IMR-90 (cell line): ENCODE data around the gene HDAC9. TPM values are rescaled to one million over a fixed set of nuclear protein-coding genes. Genes with fewer than 3 reads are reported as not detected.

Source experiments
- ATAC-seq: fragments of 200-7000 bp; cut with Tn5 transposase; 2 replicates; pipeline ENCODE4 v1.9.1; 2020; ENCODE audit warnings: low read depth, mild to moderate bottlenecking, moderate library complexity
- BruUV-seq: library from RNA; stranded (reverse); fragments of 400-500 nt; replicated peaks from 2 replicates; lab custom pipeline; 2021; lab: Mats Ljungman, UMichigan
- CTCF ChIA-PET: fragments of 300-600 bp; formaldehyde crosslinking; extraction: SDS; loops from one replicate; lab custom pipeline; 2021; ENCODE audit warnings: antibody characterized with exemption; lab: Yijun Ruan, JAX
- POLR2A ChIA-PET: fragments of 300-600 bp; sonication (Branson Sonifier 250); formaldehyde crosslinking; loops from one replicate; lab custom pipeline; 2022; ENCODE audit warnings: antibody characterized with exemption; ENCODE audit not compliant: unreplicated experiment; lab: Charles Lee
- DNase-seq: peaks from one replicate; pipeline ENCODE4 v3.0.0; 2013
- H2AFZ ChIP-seq: replicated peaks from 2 replicates; pipeline ENCODE3; 2013; ENCODE audit warnings: low read length, mild to moderate bottlenecking; ENCODE audit not compliant: poor library complexity
- H2AK5ac ChIP-seq: 2 replicates; pipeline ENCODE4 v1.6.1; 2013; ENCODE audit warnings: low read depth, low read length, inconsistent platforms
- H2AK9ac ChIP-seq: replicated peaks from 2 replicates; pipeline ENCODE3; 2013; ENCODE audit warnings: mild to moderate bottlenecking, low read depth, low read length, moderate library complexity; ENCODE audit not compliant: poor library complexity
- H2BK120ac ChIP-seq: 2 replicates; pipeline ENCODE4 v1.6.1; 2013; ENCODE audit warnings: low read depth, low read length, inconsistent platforms
- H2BK15ac ChIP-seq: 3 replicates; pipeline ENCODE4 v1.6.1; 2013; ENCODE audit warnings: low read depth, low read length, inconsistent platforms
- H2BK20ac ChIP-seq: 2 replicates; pipeline ENCODE4 v1.6.1; 2013; ENCODE audit warnings: low read depth, mild to moderate bottlenecking, inconsistent platforms, low read length, moderate library complexity
- H2BK5ac ChIP-seq: 2 replicates; pipeline ENCODE4 v1.6.1; 2013; ENCODE audit warnings: mild to moderate bottlenecking, low read depth, low read length, inconsistent platforms; ENCODE audit not compliant: poor library complexity, severe bottlenecking
- H3K14ac ChIP-seq: replicated peaks from 2 replicates; pipeline ENCODE4 v1.6.1; 2013; ENCODE audit warnings: low read depth, low read length, inconsistent platforms
- H3K18ac ChIP-seq: 2 replicates; pipeline ENCODE4 v1.6.1; 2013; ENCODE audit warnings: low read depth, low read length, control low read depth
- H3K23ac ChIP-seq: 2 replicates; pipeline ENCODE4 v1.6.1; 2013; ENCODE audit warnings: low read depth, low read length, inconsistent platforms
- H3K27ac ChIP-seq: 2 replicates; pipeline ENCODE4 v1.5.1; 2013; ENCODE audit warnings: mild to moderate bottlenecking, control low read depth, low read length; ENCODE audit not compliant: insufficient read depth
- H3K27me3 ChIP-seq: 2 replicates; pipeline ENCODE4 v1.6.1; 2013; ENCODE audit warnings: low read length; ENCODE audit not compliant: control insufficient read depth, insufficient read depth
- H3K36me3 ChIP-seq: 2 replicates; pipeline ENCODE4 v1.6.1; 2013; ENCODE audit warnings: low read length, mixed read lengths; ENCODE audit not compliant: control insufficient read depth, insufficient read depth
- H3K4ac ChIP-seq: 2 replicates; pipeline ENCODE4 v1.6.1; 2013; ENCODE audit warnings: low read depth, low read length, inconsistent platforms
- H3K4me1 ChIP-seq: 2 replicates; pipeline ENCODE4 v1.6.1; 2013; ENCODE audit warnings: low read length, mixed read lengths; ENCODE audit not compliant: control insufficient read depth, insufficient read depth
- H3K4me2 ChIP-seq: 2 replicates; pipeline ENCODE4 v1.6.1; 2013; ENCODE audit warnings: low read depth, mild to moderate bottlenecking, control low read depth, low read length, moderate library complexity
- H3K4me3 ChIP-seq: 2 replicates; pipeline ENCODE4 v1.5.1; 2013; ENCODE audit warnings: low read depth, mild to moderate bottlenecking, control low read depth, low read length, moderate library complexity; ENCODE audit not compliant: insufficient read depth
- H3K56ac ChIP-seq: 2 replicates; pipeline ENCODE4 v1.6.1; 2013; ENCODE audit warnings: low read length, inconsistent platforms; ENCODE audit not compliant: insufficient read depth; ENCODE audit errors: extremely low read depth
- H3K79me1 ChIP-seq, 2 experiments: 2 replicates each; pipeline ENCODE4 v1.6.1; 2013; ENCODE audit warnings: low read length in 2 of 2, inconsistent platforms in 1 of 2, low read depth in 1 of 2
- H3K9ac ChIP-seq: 2 replicates; pipeline ENCODE4 v1.6.1; 2013; ENCODE audit warnings: low read depth, low read length, control low read depth
- H3K9me1 ChIP-seq: 2 replicates; pipeline ENCODE4 v1.6.1; 2013; ENCODE audit warnings: low read length, inconsistent platforms; ENCODE audit not compliant: insufficient read depth
- H3K9me3 ChIP-seq: 2 replicates; pipeline ENCODE4 v1.6.1; 2013; ENCODE audit warnings: low read length; ENCODE audit not compliant: control insufficient read depth, insufficient read depth
- H4K20me1 ChIP-seq: 2 replicates; pipeline ENCODE4 v1.6.1; 2013; ENCODE audit warnings: low read length, inconsistent platforms; ENCODE audit not compliant: insufficient read depth
- H4K5ac ChIP-seq: 2 replicates; pipeline ENCODE4 v1.6.1; 2013; ENCODE audit warnings: mild to moderate bottlenecking, low read depth, low read length, control low read depth
- H4K8ac ChIP-seq, 2 experiments: 2 replicates each; pipeline ENCODE4 v1.6.1; 2013; ENCODE audit warnings: low read depth in 2 of 2, low read length in 2 of 2, control low read depth in 1 of 2, inconsistent platforms in 1 of 2
- H4K91ac ChIP-seq: 2 replicates; pipeline ENCODE4 v1.6.1; 2013; ENCODE audit warnings: low read depth, low read length, inconsistent platforms; ENCODE audit not compliant: insufficient read depth
- BHLHE40 ChIP-seq: fragments of 150-350 bp; IDR thresholded peaks from 2 replicates; pipeline ENCODE4 v1.6.1; 2016; ENCODE audit warnings: mild to moderate bottlenecking, low read depth, low read length
- CHD1 ChIP-seq: IDR thresholded peaks from 2 replicates; pipeline ENCODE4 v1.6.1; 2012; ENCODE audit warnings: low read depth, low read length, improper control_type of control experiment
- CTCF ChIP-seq: conservative IDR thresholded peaks from 2 replicates; pipeline ENCODE4 v1.5.1; 2012; ENCODE audit warnings: mild to moderate bottlenecking, low read depth, low read length, improper control_type of control experiment
- FOS ChIP-seq: fragments of 150-350 bp; IDR thresholded peaks from 2 replicates; pipeline ENCODE4 v1.6.1; 2016; ENCODE audit warnings: low read depth, low read length
- MAFK ChIP-seq: IDR thresholded peaks from 2 replicates; pipeline ENCODE4 v1.6.1; 2012; ENCODE audit warnings: low read depth, low read length, improper control_type of control experiment
- MAZ ChIP-seq: IDR thresholded peaks from 2 replicates; pipeline ENCODE4 v1.6.1; 2012; ENCODE audit warnings: low read depth, mild to moderate bottlenecking, low read length, improper control_type of control experiment, moderate library complexity, borderline replicate concordance
- MXI1 ChIP-seq: IDR thresholded peaks from 2 replicates; pipeline ENCODE4 v1.6.1; 2012; ENCODE audit warnings: low read depth, mild to moderate bottlenecking, low read length, moderate library complexity, borderline replicate concordance
- POLR2A ChIP-seq: IDR thresholded peaks from 2 replicates; pipeline ENCODE4 v1.6.1; 2012; ENCODE audit warnings: mild to moderate bottlenecking, low read depth, low read length
- RAD21 ChIP-seq: IDR thresholded peaks from 2 replicates; pipeline ENCODE4 v1.6.1; 2012; ENCODE audit warnings: low read length, improper control_type of control experiment
- dilution Hi-C: fragments of 300-500 bp; cut with HindIII; formaldehyde crosslinking; loops from one replicate; pipeline ENCODE4 v1.14.3; 2018; ENCODE audit warnings: low sequenced_read_pairs; ENCODE audit not compliant: unreplicated experiment
- in situ Hi-C: fragments of 300-500 bp; cut with MboI; formaldehyde crosslinking; loops from 3 replicates; pipeline ENCODE4 v1.14.3; 2019; ENCODE audit warnings: low sequenced_read_pairs, inconsistent platforms, mixed read lengths
- intact Hi-C: fragments of 100-400 bp; cut with micrococcal nuclease; formaldehyde crosslinking; loops from 2 replicates; pipeline ENCODE4 v1.10.0; 2022
- polyA plus RNA-seq, 3 experiments: library from polyadenylated mRNA; depleted of rRNA; stranded (reverse); fragments of >200 nt; gene quantifications; 2 replicates each; pipeline ENCODE4 v1.2.3, GENCODE V29; 2012; ENCODE audit warnings: low replicate concordance in 1 of 3
- total RNA-seq: library from RNA; depleted of rRNA; stranded (reverse); fragments of >200 nt; gene quantifications from 2 replicates; pipeline ENCODE4 v1.2.3, GENCODE V29; 2012
- TF ChIP-seq, protein P1 (sequence below): fragments of 150-350 bp; IDR thresholded peaks from 2 replicates; pipeline ENCODE4 v1.6.1; 2016; ENCODE audit warnings: low read depth, mild to moderate bottlenecking, low read length, moderate library complexity, borderline replicate concordance
- TF ChIP-seq, protein P2 (sequence below): fragments of 150-350 bp; IDR thresholded peaks from 2 replicates; pipeline ENCODE4 v1.6.1; 2017; ENCODE audit warnings: mild to moderate bottlenecking, antibody characterized with exemption, low read length, low read depth

HDAC9 gene
- total and polyA plus RNA-seq, 2 of the 4 experiments (the other 2 are of a cell fraction): 4.3 to 24.7 TPM

GRCh38 chr7:18497800-18498199 is 2.3 kb downstream of the HDAC9 start:
- H3K9ac ChIP-seq: no peak overlapping the region
- H3K79me1 ChIP-seq: 0 out of 4 replicates have a peak, but pooled peaks cover 0 to 4% of the 10 kb centered on the region in 2 experiments
- dilution Hi-C loops (no loop called here), intact Hi-C loops (no loop called here), in situ Hi-C loops (no loop called here)
- no peaks in the 10 kb centered on the region; the same call in 1 of the 2 replicates for H3K4me1 ChIP-seq
- no peak overlapping the region for H3K4me2 ChIP-seq
- H3K9me3 ChIP-seq: no peaks in the 10 kb centered on the region
- ATAC-seq: no peak
- no peak overlapping the region for H2BK20ac ChIP-seq
- TF ChIP-seq MXI1 (no peak), RAD21 (no peak), MAZ (no peak), FOS (no peak), CHD1 (no peak), BHLHE40 (no peak), CTCF (no peak), MAFK (no peak), POLR2A (no peak)
- TF ChIP-seq, protein P1, sequence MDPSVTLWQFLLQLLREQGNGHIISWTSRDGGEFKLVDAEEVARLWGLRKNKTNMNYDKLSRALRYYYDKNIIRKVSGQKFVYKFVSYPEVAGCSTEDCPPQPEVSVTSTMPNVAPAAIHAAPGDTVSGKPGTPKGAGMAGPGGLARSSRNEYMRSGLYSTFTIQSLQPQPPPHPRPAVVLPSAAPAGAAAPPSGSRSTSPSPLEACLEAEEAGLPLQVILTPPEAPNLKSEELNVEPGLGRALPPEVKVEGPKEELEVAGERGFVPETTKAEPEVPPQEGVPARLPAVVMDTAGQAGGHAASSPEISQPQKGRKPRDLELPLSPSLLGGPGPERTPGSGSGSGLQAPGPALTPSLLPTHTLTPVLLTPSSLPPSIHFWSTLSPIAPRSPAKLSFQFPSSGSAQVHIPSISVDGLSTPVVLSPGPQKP: no peak
- TF ChIP-seq, protein P2, sequence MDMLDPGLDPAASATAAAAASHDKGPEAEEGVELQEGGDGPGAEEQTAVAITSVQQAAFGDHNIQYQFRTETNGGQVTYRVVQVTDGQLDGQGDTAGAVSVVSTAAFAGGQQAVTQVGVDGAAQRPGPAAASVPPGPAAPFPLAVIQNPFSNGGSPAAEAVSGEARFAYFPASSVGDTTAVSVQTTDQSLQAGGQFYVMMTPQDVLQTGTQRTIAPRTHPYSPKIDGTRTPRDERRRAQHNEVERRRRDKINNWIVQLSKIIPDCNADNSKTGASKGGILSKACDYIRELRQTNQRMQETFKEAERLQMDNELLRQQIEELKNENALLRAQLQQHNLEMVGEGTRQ: no peak
- no peaks in the 10 kb centered on the region; the same call in 1 of the 2 replicates for H3K9me1 ChIP-seq
- no peaks in the 10 kb centered on the region for H3K36me3 ChIP-seq
- H2AK9ac ChIP-seq: no peak overlapping the region
- no peak overlapping the region for H3K56ac ChIP-seq
- POLR2A ChIA-PET: no interaction called here
- H3K14ac ChIP-seq: no peak overlapping the region
- no peak overlapping the region for H2AK5ac ChIP-seq
- no peak overlapping the region for H3K23ac ChIP-seq
- H4K8ac ChIP-seq: no peak overlapping the region
- no peak overlapping the region for H4K5ac ChIP-seq
- H2BK120ac ChIP-seq: no peak overlapping the region
- no peak overlapping the region for H4K91ac ChIP-seq
- CTCF ChIA-PET: no interaction called here
- no peak overlapping the region for H2BK15ac ChIP-seq
- no peak overlapping the region for H2AFZ ChIP-seq
- no peak overlapping the region for H3K4me3 ChIP-seq
- DNase-seq: no peak
- BruUV-seq: no TSS peak
- H3K4ac ChIP-seq: no peak overlapping the region
- no peaks in the 10 kb centered on the region for H4K20me1 ChIP-seq
- no peak overlapping the region for H3K18ac ChIP-seq
- no peak overlapping the region for H2BK5ac ChIP-seq
- H3K27me3 ChIP-seq: no peaks in the 10 kb centered on the region
- no peak overlapping the region for H3K27ac ChIP-seq
